NCI-H1417 treated with DMSO at 0.1 percent for 48 hours (cell line): ENCODE measurements around the gene KRT84.
"Not testable (repeated sequence)": the region's sequence is repeated elsewhere in the genome, so short reads cannot be mapped to it uniquely, and the experiment has no call there.

Experiments used
- DNase-seq: peaks from one replicate; lab custom pipeline; 2025; lab: John Stamatoyannopoulos, UW

The KRT84 gene

DNA sequence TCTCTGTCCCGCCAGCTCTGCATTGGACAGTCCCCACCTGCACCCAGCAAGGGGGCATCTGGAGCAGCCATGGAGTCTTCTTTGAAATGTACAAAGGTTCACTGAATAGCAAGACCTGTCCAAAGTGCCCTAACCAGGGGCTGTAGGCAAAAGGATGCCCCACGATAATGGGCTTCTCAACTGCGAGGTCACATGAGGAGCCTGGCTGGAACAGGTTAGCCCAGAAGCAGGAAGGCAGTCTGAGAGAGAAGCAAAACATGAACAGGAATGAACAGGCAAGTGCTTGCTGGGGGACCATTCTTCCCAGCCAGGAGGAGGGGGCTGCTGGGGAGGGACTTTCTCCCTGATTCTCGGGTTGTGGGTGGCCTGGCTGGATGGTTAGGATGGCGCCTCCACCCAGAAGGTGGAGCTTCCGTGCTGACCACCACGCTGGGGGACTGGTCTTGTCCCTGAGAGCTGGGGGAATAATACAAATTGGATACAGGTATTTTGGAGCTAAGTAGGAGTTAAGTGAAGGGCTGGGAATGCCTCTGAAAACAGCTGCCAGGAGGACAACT is 25.3 kb downstream of the KRT84 start:
- DNase-seq = no peak

- DNase-seq = no peak
Observed at GRCh38 chr12:52359621-52360061, 25.8 kb downstream of the KRT84 start.

- no peak for DNase-seq
Observed at GRCh38 chr12:52358575-52359350, 26.7 kb downstream of the KRT84 start.

- no peak for DNase-seq
Observed at GRCh38 chr12:52356762-52357580, 28.5 kb downstream of the KRT84 start.

DNA sequence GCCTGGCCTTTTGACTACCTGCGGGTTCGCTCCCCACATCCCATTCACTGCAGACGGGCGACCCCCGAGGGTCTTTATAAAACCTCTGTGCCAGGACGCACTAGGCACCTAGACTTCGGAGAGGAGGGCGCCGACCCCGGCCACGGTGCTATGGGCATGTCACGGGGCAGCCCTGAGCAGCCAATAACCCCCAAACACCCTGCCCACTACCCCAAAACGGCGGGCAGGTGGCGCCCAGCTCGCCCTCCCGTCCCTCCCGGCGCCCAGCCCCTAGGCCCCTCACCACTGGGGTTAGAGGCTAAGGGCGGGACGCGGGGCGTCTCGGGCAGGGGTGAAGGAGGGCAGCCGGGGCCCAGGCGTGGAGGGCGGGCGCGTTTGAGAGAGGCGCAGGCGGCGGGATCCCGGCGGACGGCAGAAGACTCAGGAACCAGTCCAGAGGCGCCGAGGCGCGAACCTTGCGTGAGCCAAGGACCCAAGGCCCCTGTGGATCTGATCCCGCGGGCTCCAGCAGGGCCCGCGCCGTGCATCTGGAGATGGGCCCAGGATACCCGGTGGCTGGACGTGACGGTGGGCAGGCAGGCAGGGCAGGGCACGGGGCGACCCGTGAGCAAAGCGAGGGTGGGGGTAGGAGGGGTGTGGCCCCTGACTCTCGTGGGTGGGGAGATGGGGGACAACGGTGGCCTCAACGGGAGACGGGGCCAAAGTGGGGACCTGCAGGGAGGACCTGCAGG is 29.3 kb downstream of the KRT84 start:
- no peak for DNase-seq

DNA sequence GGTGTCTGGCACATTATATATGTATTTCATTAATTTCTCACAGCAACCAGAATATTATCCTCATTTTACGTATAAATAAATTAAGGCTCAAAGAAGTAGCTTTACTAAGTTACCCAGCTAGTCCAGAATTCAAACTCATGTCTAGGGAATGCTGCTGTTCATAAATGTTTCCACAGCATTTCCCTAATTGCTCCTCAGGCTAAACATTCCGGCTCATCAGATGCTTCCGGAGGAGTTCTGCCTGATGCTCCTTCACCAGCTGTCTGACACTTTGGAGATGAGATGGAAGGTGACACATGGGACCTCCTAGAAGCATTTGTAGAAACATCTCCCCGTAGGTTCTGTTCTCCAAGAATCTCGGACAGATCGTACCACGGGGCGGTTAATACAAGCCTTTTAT is 30.3 kb downstream of the KRT84 start:
- no peak for DNase-seq

GRCh38 chr12:52354200-52354599 is 31.3 kb downstream of the KRT84 start:
- no peak for DNase-seq

DNA sequence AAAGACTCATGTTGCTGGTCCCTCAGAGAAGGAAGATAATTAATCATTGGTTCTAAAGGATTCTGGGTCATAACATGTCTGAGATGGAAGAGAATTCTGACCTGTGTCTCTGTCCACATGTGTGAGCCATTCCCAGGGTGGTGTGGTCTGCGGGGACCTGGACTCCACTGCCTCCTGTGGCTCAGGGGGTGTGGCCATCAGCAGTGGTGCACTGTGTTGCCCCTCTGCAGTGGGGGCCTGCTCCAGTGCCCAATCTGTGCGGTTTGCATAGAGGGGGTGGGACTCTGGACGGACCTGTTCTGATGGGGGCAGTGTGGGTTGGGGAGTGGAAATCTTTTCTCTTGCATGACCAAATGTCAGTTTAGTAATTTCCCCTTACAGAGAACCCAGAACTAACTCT is 31.7 kb downstream of the KRT84 start:
- no peak for DNase-seq

DNA sequence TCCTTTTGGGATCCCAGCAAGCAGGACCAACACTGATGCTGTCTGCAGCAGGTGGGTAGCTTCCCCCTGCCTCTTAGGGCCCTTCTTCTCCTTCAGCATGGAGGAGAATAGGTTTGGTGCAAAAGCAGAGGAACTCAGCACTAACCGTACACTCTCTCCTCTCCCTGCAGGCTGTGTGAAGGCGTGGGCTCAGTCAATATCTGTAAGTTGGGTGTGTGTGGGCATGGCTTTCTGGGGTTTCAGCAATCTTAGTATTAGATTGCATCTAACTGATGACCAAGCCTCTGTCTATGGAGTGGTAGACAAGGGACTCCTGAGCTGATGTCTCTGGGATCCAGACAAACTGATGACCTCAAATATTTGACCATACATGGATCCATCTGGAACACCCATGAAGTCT is 32.5 kb downstream of the KRT84 start:
- no peak for DNase-seq

DNA sequence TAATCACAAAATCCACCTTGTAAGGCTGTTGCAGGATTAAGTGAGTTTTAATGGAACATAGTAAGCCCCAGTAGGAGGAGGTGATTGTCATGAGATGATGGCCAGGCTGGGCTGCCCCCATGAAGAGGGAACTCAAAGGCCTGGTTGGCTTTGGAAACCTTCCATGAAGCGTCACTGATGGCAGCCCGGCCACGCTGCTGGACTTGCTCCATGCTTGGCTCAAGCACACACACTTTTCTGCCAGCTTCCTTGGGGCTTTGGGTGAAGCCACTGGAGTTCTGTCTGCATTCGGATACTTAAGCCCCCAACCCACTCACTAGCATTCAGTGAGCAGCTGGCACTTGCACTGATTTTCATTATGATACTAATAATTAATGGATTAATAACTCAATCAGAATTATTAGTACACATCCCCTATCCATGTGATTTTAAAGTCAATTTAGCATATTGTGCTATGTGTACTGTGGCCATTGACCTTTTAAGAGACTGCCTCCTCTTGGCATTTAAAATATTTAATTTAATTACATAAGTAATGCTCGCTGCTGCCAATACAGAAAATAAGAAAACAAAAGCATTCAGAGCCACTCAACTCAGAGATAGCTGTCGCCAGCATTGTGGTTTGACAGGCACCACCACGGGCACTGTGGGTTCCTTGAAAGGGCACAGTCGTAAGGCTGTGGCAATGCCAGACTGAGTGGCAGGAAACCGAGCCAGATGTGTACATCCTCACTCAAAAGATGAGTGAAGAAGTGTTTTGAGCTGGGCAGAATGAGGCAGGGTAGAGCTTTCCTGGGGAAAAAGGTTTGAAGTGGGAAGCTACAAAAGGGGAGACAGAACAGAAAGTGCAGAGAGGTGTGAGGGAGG is 34.0 kb downstream of the KRT84 start:
- DNase-seq = no peak

GRCh38 chr12:52350786-52351185 is 34.7 kb downstream of the KRT84 start:
- no peak for DNase-seq

DNA sequence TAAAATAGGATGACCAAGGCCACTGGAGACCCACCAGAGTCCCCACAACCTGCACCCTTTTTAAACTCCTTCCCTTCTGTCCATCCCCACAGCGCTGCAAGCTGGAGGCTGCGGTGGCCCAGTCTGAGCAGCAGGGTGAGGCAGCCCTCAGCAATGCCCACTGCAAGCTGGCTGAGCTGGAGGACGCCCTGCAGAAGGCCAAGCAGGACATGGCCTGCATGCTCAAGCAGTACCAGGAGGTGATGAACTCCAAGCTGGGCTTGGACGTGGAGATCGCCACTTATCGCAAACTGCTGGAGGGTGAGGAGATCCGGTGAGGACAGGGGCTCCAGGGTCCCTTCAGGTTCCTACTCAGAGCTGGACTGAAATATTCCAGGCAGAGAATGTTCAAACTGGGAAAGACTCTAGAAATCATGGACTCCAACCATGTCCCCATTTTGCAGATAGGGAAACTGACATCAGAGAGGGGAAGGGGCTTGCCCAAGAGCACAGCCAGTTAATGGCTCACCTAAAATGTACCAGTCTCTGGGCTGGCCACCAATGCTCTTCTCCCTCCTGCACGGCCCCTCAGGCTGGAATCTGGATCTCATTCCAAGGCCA is 35.3 kb downstream of the KRT84 start:
- DNase-seq = no peak

- no peak for DNase-seq
Observed at GRCh38 chr12:52349196-52349595, 36.3 kb downstream of the KRT84 start.

DNA sequence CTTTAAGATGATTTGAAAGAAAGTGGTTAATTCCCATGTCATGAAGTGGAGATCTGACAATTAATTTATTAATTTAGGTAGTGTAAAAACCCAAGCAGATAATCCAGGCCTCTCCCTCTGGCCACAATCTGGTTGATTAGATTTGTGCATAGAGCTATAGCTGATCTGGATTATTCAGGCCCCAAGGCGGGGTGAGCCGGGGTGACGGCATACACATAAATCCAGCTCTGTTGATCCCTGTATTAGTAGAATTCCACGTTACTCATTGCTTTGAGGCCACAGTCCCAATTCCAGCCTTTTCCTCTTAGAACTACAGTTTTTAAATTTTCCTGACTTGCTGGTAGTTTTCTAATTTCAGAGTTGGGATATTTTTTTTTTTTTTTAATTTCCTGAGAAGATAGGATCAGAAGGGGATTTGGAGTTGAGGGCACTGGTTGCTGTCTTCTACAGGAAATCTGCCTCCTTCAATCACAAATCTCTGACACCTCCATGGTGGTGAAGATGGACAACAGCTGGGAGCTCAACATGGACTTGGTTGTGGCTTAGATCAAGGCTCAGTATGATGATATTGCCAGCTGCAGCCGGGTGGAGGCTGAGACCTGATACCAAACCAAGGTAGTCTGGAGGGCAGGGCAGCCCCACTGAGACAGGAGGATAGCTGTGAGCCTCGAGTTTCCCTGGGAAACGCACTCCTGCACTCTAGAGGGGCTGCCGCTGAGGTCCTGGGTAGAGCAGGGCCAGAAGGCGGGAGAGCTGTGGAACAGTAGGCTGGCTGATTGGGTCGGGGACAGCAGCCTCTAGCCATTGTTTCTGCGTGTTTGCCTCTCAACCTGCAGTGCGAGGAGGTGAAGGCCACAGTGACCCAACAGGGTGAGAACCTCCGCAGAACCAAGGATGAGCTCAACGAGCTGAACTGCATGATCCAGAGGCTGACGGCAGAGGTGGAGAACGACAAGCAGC is 37.6 kb downstream of the KRT84 start:
- no peak for DNase-seq

GRCh38 chr12:52347016-52347415 is 38.4 kb downstream of the KRT84 start:
- DNase-seq = no peak

- no peak for DNase-seq
Observed at GRCh38 chr12:52346593-52346992, 38.9 kb downstream of the KRT84 start.

DNA sequence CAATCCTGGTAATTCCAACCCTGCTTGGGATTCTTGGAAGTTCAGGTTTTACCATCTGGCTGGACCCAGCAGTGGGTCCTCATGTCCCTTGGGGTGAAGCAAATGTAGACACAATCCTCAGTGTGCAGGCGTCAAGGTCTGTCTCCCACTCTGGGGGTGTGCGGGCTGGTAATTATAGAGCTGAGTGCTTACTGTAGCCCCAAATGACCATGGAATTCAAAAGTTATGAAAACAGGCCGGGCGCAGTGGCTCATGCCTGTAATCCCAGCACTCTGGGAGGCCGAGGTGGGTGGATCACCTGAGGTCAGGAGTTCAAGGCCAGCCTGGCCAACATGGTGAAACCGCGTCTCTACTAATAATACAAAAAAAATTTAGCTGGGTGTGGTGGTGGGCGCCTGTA is 40.4 kb downstream of the KRT84 start:
- DNase-seq = not testable (repeated sequence)

- no peak for DNase-seq
Observed at GRCh38 chr12:52344111-52344510, 41.3 kb downstream of the KRT84 start.

DNA sequence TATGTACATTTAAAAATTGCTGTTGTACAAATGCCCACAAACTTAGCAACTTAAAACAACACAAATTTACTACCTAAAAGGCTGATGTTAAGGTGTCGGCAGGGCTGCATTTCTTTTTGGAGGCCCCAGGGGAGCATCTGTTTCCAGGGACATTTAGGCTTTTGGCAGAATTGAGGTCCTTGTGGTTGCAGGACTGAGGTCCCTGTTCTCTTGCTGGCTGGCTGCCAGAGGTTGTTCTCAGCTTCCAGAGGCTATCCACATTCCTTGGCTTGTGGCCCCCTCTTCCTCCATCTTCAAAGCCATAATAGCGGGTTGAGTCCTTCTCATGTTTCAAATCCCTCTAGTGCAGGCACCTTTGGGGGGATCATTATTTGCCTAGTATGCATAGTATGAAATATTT is 41.9 kb downstream of the KRT84 start:
- DNase-seq = no peak
